SK-N-SH (cell line): ENCODE measurements around the gene SELENOP. TPM values are rescaled to one million over a fixed set of nuclear protein-coding genes. Genes with fewer than 3 reads are reported as not detected.

Experiments
- CTCF ChIA-PET: fragments of 300-600, 350-600 bp; formaldehyde crosslinking; extraction: SDS; loops from one replicate; lab custom pipeline; 2021; lab: Yijun Ruan, JAX
- POLR2A ChIA-PET: fragments of 350-600 bp; sonication (Branson Sonifier 250); formaldehyde crosslinking; extraction: SDS; loops from one replicate; lab custom pipeline; 2020; ENCODE audit warnings: antibody characterized with exemption, inconsistent platforms; lab: Yijun Ruan, JAX
- DNase-seq: peaks from one replicate; pipeline ENCODE4 v3.0.0; 2012
- H2AFZ ChIP-seq: fragments of 200-600 bp; sonication (generic); 2 replicates; pipeline ENCODE4 v1.8.1; 2016; ENCODE audit warnings: antibody characterized with exemption, mild to moderate bottlenecking, low read depth
- H3F3A ChIP-seq: fragments of 200-600 bp; sonication (generic); replicated peaks from 2 replicates; pipeline ENCODE3; 2016; ENCODE audit warnings: antibody characterized with exemption, mild to moderate bottlenecking; ENCODE audit not compliant: insufficient read depth
- H3K27ac ChIP-seq, 2 experiments: fragments of 200-500 bp in 1 of 2; fragments of 200-600 bp in 1 of 2; sonication (Bioruptor generic) in 1 of 2; sonication (generic), shearing (Covaris generic) in 1 of 2; 2 replicates each; pipeline versions ENCODE4 v1.5.1 to v1.6.1; 2014 to 2016; ENCODE audit warnings: low read depth in 2 of 2, inconsistent platforms in 1 of 2, low read length in 1 of 2, mild to moderate bottlenecking in 1 of 2, mixed read lengths in 1 of 2
- H3K27me3 ChIP-seq: fragments of 200-600 bp; sonication (generic), shearing (Covaris generic); 2 replicates; pipeline ENCODE4 v1.6.1; 2016; ENCODE audit warnings: mixed run types; ENCODE audit not compliant: insufficient read depth
- H3K36me3 ChIP-seq, 2 experiments: fragments of 200-500 bp in 1 of 2; fragments of 200-600 bp in 1 of 2; sonication (Bioruptor generic) in 1 of 2; sonication (generic) in 1 of 2; replicated peaks in 1 of 2; 2 replicates each; pipeline versions ENCODE3 to v1.5.1; 2014 to 2016; ENCODE audit warnings: low read length in 1 of 2, mild to moderate bottlenecking in 1 of 2; ENCODE audit not compliant: insufficient read depth in 2 of 2, control insufficient read depth in 1 of 2
- H3K4me1 ChIP-seq, 2 experiments: fragments of 200-500 bp in 1 of 2; fragments of 200-600 bp in 1 of 2; sonication (Bioruptor generic) in 1 of 2; sonication (generic), shearing (Covaris generic) in 1 of 2; 2 replicates each; pipeline versions ENCODE4 v1.5.1 to v1.6.1; 2014 to 2016; ENCODE audit warnings: low read depth in 1 of 2, low read length in 1 of 2, mixed run types in 1 of 2; ENCODE audit not compliant: insufficient read depth in 2 of 2, control insufficient read depth in 1 of 2
- H3K4me2 ChIP-seq: fragments of 200-600 bp; sonication (generic), shearing (Covaris generic); 2 replicates; pipeline ENCODE4 v1.6.1; 2017; ENCODE audit warnings: mixed run types
- H3K4me3 ChIP-seq, 2 experiments: fragments of 200-500 bp in 1 of 2; fragments of 200-600 bp in 1 of 2; sonication (Bioruptor generic) in 1 of 2; sonication (generic), shearing (Covaris generic) in 1 of 2; 2 replicates each; pipeline versions ENCODE4 v1.5.1 to v1.8.1; 2014 to 2016; ENCODE audit warnings: low read depth in 2 of 2, inconsistent platforms in 1 of 2, low read length in 1 of 2, mild to moderate bottlenecking in 1 of 2, mixed read lengths in 1 of 2, moderate library complexity in 1 of 2
- H3K79me2 ChIP-seq: fragments of 200-600 bp; sonication (generic); 2 replicates; pipeline ENCODE4 v1.8.1; 2017; ENCODE audit warnings: mild to moderate bottlenecking; ENCODE audit not compliant: insufficient read depth
- H3K9ac ChIP-seq: fragments of 200-600 bp; sonication (generic); 2 replicates; pipeline ENCODE4 v1.6.1; 2017; ENCODE audit warnings: mixed run types
- H3K9me2 ChIP-seq: fragments of 200-600 bp; sonication (generic); 2 replicates; pipeline ENCODE4 v1.6.1; 2017; ENCODE audit warnings: mixed run types
- H3K9me3 ChIP-seq: fragments of 200-600 bp; sonication (generic); 2 replicates; pipeline ENCODE4 v1.6.1; 2017; ENCODE audit warnings: mixed run types, mild to moderate bottlenecking, moderate library complexity
- H4K20me1 ChIP-seq: fragments of 200-600 bp; sonication (generic); 2 replicates; pipeline ENCODE4 v1.6.1; 2017; ENCODE audit warnings: mild to moderate bottlenecking, mixed run types; ENCODE audit not compliant: insufficient read depth
- CHD2 ChIP-seq: fragments of 150-350 bp; IDR thresholded peaks from 2 replicates; pipeline ENCODE4 v1.6.1; 2018; ENCODE audit warnings: low read length; ENCODE audit not compliant: partially characterized antibody
- GATA2 ChIP-seq: sonication (generic); formaldehyde crosslinking; IDR thresholded peaks from 2 replicates; pipeline ENCODE4 v1.5.0; 2020; ENCODE audit warnings: mild to moderate bottlenecking, missing genetic modification reagents
- MAX ChIP-seq: IDR thresholded peaks from 2 replicates; pipeline ENCODE4 v1.4.0; 2012; ENCODE audit warnings: low read depth
- RFX5 ChIP-seq: IDR thresholded peaks from 2 replicates; pipeline ENCODE4 v1.6.1; 2012; ENCODE audit warnings: mild to moderate bottlenecking, improper control_type of control experiment, low read length
- RXRA ChIP-seq: IDR thresholded peaks from 2 replicates; pipeline ENCODE4 v1.4.0; 2012; ENCODE audit warnings: low read depth, mild to moderate bottlenecking, borderline replicate concordance
- SIN3A ChIP-seq: IDR thresholded peaks from 2 replicates; pipeline ENCODE4 v1.6.1; 2012; ENCODE audit warnings: low read depth, mild to moderate bottlenecking, low read length, moderate library complexity, borderline replicate concordance
- SMC3 ChIP-seq: IDR thresholded peaks from 2 replicates; pipeline ENCODE4 v1.6.1; 2012; ENCODE audit warnings: low read depth, low read length, improper control_type of control experiment
- WGBS: methylation state at CpG from one replicate; pipeline ENCODE4 v1.1.6; 2017; ENCODE audit warnings: low lambda C conversion rate; 5-methylcytosine and 5-hydroxymethylcytosine counted together
- polyA plus RNA-seq, 3 experiments: library from polyadenylated mRNA; depleted of rRNA; stranded (reverse); fragments of >200 nt; gene quantifications; 2 replicates each; pipeline ENCODE4 v1.2.3, GENCODE V29; 2012
- TF ChIP-seq, protein P1 (sequence below): IDR thresholded peaks from 2 replicates; pipeline ENCODE4 v1.6.1; 2012; ENCODE audit warnings: mild to moderate bottlenecking, low read depth, low read length, moderate library complexity

The SELENOP gene
- polyA plus RNA-seq, 1 of the 3 experiments (the other 2 are of a cell fraction): 0.08 TPM

- CTCF ChIA-PET: no interaction called here
- 9% methylated on average over 2 of the region's 2 CpGs for WGBS
- no peaks in the 10 kb centered on the region for H4K20me1 ChIP-seq
Measured at GRCh38 chr5:42830924-42831323, 19.2 kb upstream of the SELENOP start.

DNA sequence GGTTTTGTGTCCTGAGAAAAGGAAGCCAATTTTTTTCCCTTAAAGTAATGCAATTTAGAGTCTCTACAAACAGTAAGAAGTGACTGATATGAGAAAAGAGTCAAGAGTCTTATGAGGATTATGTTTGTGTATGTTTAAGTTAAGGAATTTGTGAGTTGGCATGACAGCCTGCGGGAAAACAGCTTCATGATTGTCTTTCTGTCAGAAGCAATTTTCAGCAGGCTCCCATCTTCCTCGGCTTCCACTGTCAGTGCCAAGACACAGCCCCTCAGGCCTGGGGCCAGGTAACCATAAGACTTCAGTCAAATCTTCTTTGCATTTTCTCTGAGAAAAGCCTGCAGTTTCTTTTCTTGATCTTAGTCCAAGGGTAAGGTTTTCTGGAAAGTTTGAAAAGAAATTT is 17.0 kb upstream of the SELENOP start:
- TF ChIP-seq CHD2: no peak
- TF ChIP-seq RFX5: no peak
- TF ChIP-seq SIN3A: no peak
- TF ChIP-seq, protein P1, sequence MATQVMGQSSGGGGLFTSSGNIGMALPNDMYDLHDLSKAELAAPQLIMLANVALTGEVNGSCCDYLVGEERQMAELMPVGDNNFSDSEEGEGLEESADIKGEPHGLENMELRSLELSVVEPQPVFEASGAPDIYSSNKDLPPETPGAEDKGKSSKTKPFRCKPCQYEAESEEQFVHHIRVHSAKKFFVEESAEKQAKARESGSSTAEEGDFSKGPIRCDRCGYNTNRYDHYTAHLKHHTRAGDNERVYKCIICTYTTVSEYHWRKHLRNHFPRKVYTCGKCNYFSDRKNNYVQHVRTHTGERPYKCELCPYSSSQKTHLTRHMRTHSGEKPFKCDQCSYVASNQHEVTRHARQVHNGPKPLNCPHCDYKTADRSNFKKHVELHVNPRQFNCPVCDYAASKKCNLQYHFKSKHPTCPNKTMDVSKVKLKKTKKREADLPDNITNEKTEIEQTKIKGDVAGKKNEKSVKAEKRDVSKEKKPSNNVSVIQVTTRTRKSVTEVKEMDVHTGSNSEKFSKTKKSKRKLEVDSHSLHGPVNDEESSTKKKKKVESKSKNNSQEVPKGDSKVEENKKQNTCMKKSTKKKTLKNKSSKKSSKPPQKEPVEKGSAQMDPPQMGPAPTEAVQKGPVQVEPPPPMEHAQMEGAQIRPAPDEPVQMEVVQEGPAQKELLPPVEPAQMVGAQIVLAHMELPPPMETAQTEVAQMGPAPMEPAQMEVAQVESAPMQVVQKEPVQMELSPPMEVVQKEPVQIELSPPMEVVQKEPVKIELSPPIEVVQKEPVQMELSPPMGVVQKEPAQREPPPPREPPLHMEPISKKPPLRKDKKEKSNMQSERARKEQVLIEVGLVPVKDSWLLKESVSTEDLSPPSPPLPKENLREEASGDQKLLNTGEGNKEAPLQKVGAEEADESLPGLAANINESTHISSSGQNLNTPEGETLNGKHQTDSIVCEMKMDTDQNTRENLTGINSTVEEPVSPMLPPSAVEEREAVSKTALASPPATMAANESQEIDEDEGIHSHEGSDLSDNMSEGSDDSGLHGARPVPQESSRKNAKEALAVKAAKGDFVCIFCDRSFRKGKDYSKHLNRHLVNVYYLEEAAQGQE: no peak
- no peak for TF ChIP-seq GATA2 (CRISPR knock-in tag)
- TF ChIP-seq, all 33 proteins: peak for 0
- Histone ChIP-seq H3F3A (no peaks in the 10 kb centered on the region), H3K4me1 (no peaks in the 10 kb centered on the region), H3K27ac (no peak overlapping the region), H3K9me3 (no peaks in the 10 kb centered on the region), H3K4me2 (no peak overlapping the region), H3K9ac (no peak overlapping the region), H3K4me3 (no peak overlapping the region), H3K9me2 (no peaks in the 10 kb centered on the region), H2AFZ (no peak overlapping the region), H3K79me2 (no peaks in the 10 kb centered on the region), H3K27me3 (peaks cover 19% of the 10 kb centered on the region; the same call in 1 of the 2 replicates), H4K20me1 (no peaks in the 10 kb centered on the region), H3K36me3 (no peaks in the 10 kb centered on the region)
- 5% methylated on average over 2 of the region's 2 CpGs for WGBS
- no peak for DNase-seq
- CTCF ChIA-PET: no interaction called here
- POLR2A ChIA-PET: no interaction called here

More at GRCh38 chr5:42830924-42831323, 19.2 kb upstream of the SELENOP start:
- no peak overlapping the region for H3K27ac ChIP-seq
- no peak for DNase-seq
- H3K9me3 ChIP-seq: no peaks in the 10 kb centered on the region
- no peaks in the 10 kb centered on the region for H3K36me3 ChIP-seq
- no peak for TF ChIP-seq SMC3
- no peak for TF ChIP-seq RXRA
- TF ChIP-seq, protein P1: no peak
- TF ChIP-seq MAX: no peak
- TF ChIP-seq, all 33 proteins: peak for 0
- H3K79me2 ChIP-seq: no peaks in the 10 kb centered on the region
- no peak overlapping the region for H3K4me2 ChIP-seq
- no peak overlapping the region for H3K9ac ChIP-seq
- H3K4me1 ChIP-seq: no peaks in the 10 kb centered on the region
- H3K9me2 ChIP-seq: no peaks in the 10 kb centered on the region
- no peaks in the 10 kb centered on the region for H3F3A ChIP-seq
- peaks cover 19% of the 10 kb centered on the region; the same call in 1 of the 2 replicates for H3K27me3 ChIP-seq
- no peak overlapping the region for H2AFZ ChIP-seq
- POLR2A ChIA-PET: no interaction called here
- H3K4me3 ChIP-seq: no peak overlapping the region
